ENCODE measurements around the gene OR2AG2. TPM values are rescaled to one million over a fixed set of nuclear protein-coding genes. Genes with fewer than 3 reads are reported as not detected.
A peak's percentile ranks its signal among the peaks of the same experiment; 100 is the strongest.
"Not testable (repeated sequence)": the region's sequence is repeated elsewhere in the genome, so short reads cannot be mapped to it uniquely, and the experiment has no call there.

Gene OR2AG2
- total and polyA plus RNA-seq, 7 donors, result 0.06 to 0.41 (median 0.28) TPM; not detected in 4

- Histone ChIP-seq H3K4me1 (no peaks in the 10 kb centered on the region), H3K4me3 (no peak overlapping the region), H3K27ac (no peak overlapping the region), H3K36me3 (no peaks in the 10 kb centered on the region), H3K27me3 (no peaks in the 10 kb centered on the region), H3K9me3 (no peaks in the 10 kb centered on the region)
- TF ChIP-seq POLR2A (IDR thresholded peaks at IDR 0.05), result no peak
- peak; percentile 42 to 90 (median 56) for TF ChIP-seq CTCF (IDR thresholded peaks at IDR 0.05)
- no peak for TF ChIP-seq EP300 (IDR thresholded peaks at IDR 0.05)
- no peak for TF ChIP-seq POLR2AphosphoS5 (IDR thresholded peaks at IDR 0.05)
- WGBS, 2 donors, result 13 to 17% methylated on average over 6 of the region's 6 CpGs
- DNase-seq, result no peak
- intact Hi-C loops (cut with DNase I), result no loop called here
Observed at GRCh38 chr11:6812390-6813005, 40.7 kb upstream of the OR2AG2 start.

GRCh38 chr11:6801075-6801474, 29.3 kb upstream of the OR2AG2 start:
- intact Hi-C loops (cut with DNase I); H3K36me3 ChIP-seq; DNase-seq: not testable (repeated sequence)

GRCh38 chr11:6799402-6799801, 27.6 kb upstream of the OR2AG2 start, which contains the start of gene OR6A2:
Gene OR6A2, minus strand, starts transcription at chr11:6799689. Its CDS starts 3,981 bp downstream, at chr11:6795708.
- Histone ChIP-seq H3K4me3 (no peak within 1 kb of the TSS), H3K9me3 (peaks cover 0 to 3% (median 0%) of the 10 kb centered on the region in 4 donors), H3K36me3 (no peaks in the 10 kb centered on the region), H3K27me3 (no peaks in the 10 kb centered on the region), H3K4me1 (no peaks in the 10 kb centered on the region), H3K27ac (no peak within 1 kb of the TSS)
- DNase-seq, result no peak
- TF ChIP-seq POLR2AphosphoS5 (IDR thresholded peaks at IDR 0.05), result no peak
- no peak for TF ChIP-seq CTCF (IDR thresholded peaks at IDR 0.05)
- no peak for TF ChIP-seq EP300 (IDR thresholded peaks at IDR 0.05)
- no peak for TF ChIP-seq POLR2A (IDR thresholded peaks at IDR 0.05)
- 86 to 90% methylated on average over 1 of the region's 1 CpG for WGBS, 2 donors
- intact Hi-C loops (cut with DNase I), result no loop called here

More at GRCh38 chr11:6801075-6801474, 29.3 kb upstream of the OR2AG2 start:
- H3K27ac ChIP-seq, H3K4me3 ChIP-seq, H3K4me1 ChIP-seq, H3K27me3 ChIP-seq, H3K9me3 ChIP-seq: not testable (repeated sequence)

- no peaks in the 10 kb centered on the region for H3K9me3 ChIP-seq
- H3K27me3 ChIP-seq, result no peaks in the 10 kb centered on the region
- H3K4me3 ChIP-seq, result no peak overlapping the region
- WGBS, 2 donors, result 85 to 92% methylated on average over 4 of the region's 4 CpGs
- no peak overlapping the region for H3K27ac ChIP-seq
- intact Hi-C loops (cut with DNase I), result no loop called here
- TF ChIP-seq POLR2A (IDR thresholded peaks at IDR 0.05) (no peak), CTCF (IDR thresholded peaks at IDR 0.05) (no peak), EP300 (IDR thresholded peaks at IDR 0.05) (no peak), POLR2AphosphoS5 (IDR thresholded peaks at IDR 0.05) (no peak)
- H3K36me3 ChIP-seq, result no peaks in the 10 kb centered on the region
- H3K4me1 ChIP-seq, result no peaks in the 10 kb centered on the region
- no peak for DNase-seq
Observed at GRCh38 chr11:6794639-6795038, 22.9 kb upstream of the OR2AG2 start.

- Histone ChIP-seq H3K36me3 (no peaks in the 10 kb centered on the region), H3K4me3 (no peak overlapping the region), H3K4me1 (no peaks in the 10 kb centered on the region), H3K27me3 (no peaks in the 10 kb centered on the region), H3K9me3 (no peaks in the 10 kb centered on the region), H3K27ac (no peak overlapping the region)
- intact Hi-C loops (cut with DNase I), result no loop called here
- DNase-seq, result no peak
- 74 to 75% methylated on average over 2 of the region's 2 CpGs for WGBS, 2 donors
- TF ChIP-seq POLR2A (IDR thresholded peaks at IDR 0.05), result no peak
- no peak for TF ChIP-seq POLR2AphosphoS5 (IDR thresholded peaks at IDR 0.05)
- no peak for TF ChIP-seq EP300 (IDR thresholded peaks at IDR 0.05)
- TF ChIP-seq CTCF (IDR thresholded peaks at IDR 0.05), result no peak
Observed at GRCh38 chr11:6790546-6790945, 18.8 kb upstream of the OR2AG2 start.

Measured in sigmoid colon (tissue), 7 donors.